Endodermal cell (in vitro differentiated cells): ENCODE data around the gene PSD. TPM values are rescaled to one million over a fixed set of nuclear protein-coding genes. Genes with fewer than 3 reads are reported as not detected.

Experiments used
- DNase-seq: peaks from one replicate; pipeline ENCODE4 v3.0.0-alpha.2; 2017
- H3K27ac ChIP-seq: 2 replicates; pipeline ENCODE4 v1.5.1; 2013; ENCODE audit warnings: mild to moderate bottlenecking, low read depth, low read length, moderate library complexity
- H3K27me3 ChIP-seq: 2 replicates; pipeline ENCODE4 v1.6.1; 2013; ENCODE audit warnings: mild to moderate bottlenecking, low read length, moderate library complexity; ENCODE audit not compliant: insufficient read depth, control insufficient read depth, poor library complexity, severe bottlenecking
- H3K36me3 ChIP-seq: 2 replicates; pipeline ENCODE4 v1.7.0; 2013; ENCODE audit warnings: mild to moderate bottlenecking, low read length, moderate library complexity; ENCODE audit not compliant: control insufficient read depth, insufficient read depth
- H3K4me1 ChIP-seq: one replicate; pipeline ENCODE4 v1.7.0; 2013; ENCODE audit warnings: low read length; ENCODE audit not compliant: control insufficient read depth, insufficient read depth
- H3K4me3 ChIP-seq: 2 replicates; pipeline ENCODE4 v1.5.1; 2013; ENCODE audit warnings: mild to moderate bottlenecking, low read length, moderate library complexity
- H3K9ac ChIP-seq: 2 replicates; pipeline ENCODE4 v1.6.1; 2013; ENCODE audit warnings: mild to moderate bottlenecking, low read length, moderate library complexity; ENCODE audit not compliant: poor library complexity, severe bottlenecking; ENCODE audit errors: extremely low read depth
- H3K9me3 ChIP-seq: 2 replicates; pipeline ENCODE4 v1.6.1; 2013; ENCODE audit warnings: mild to moderate bottlenecking, low read length, moderate library complexity; ENCODE audit not compliant: control insufficient read depth
- H3K27ac Mint-ChIP-seq: 2 replicates; pipeline ENCODE4 v1.8.0; 2020; ENCODE audit warnings: mixed read lengths
- H3K27me3 Mint-ChIP-seq: 2 replicates; pipeline ENCODE4 v1.8.0; 2021; ENCODE audit warnings: mild to moderate bottlenecking, mixed read lengths; ENCODE audit not compliant: insufficient read depth
- H3K36me3 Mint-ChIP-seq: 2 replicates; pipeline ENCODE4 v1.8.0; 2020; ENCODE audit warnings: low read depth, mixed read lengths
- H3K4me1 Mint-ChIP-seq: 2 replicates; pipeline ENCODE4 v1.8.0; 2020; ENCODE audit warnings: mixed read lengths
- H3K4me3 Mint-ChIP-seq: 2 replicates; pipeline ENCODE4 v1.8.0; 2020; ENCODE audit warnings: mild to moderate bottlenecking, moderate library complexity, mixed read lengths
- H3K9me3 Mint-ChIP-seq: 2 replicates; pipeline ENCODE4 v1.8.0; 2020; ENCODE audit warnings: mild to moderate bottlenecking, mixed read lengths
- CTCF ChIP-seq: fragments of 200-600 bp; sonication (generic); conservative IDR thresholded peaks from 2 replicates; pipeline ENCODE4 v1.5.0; 2021; ENCODE audit warnings: antibody characterized with exemption, mild to moderate bottlenecking
- WGBS, 2 experiments: methylation state at CpG; one replicate each; pipeline versions ENCODE4 v1.1.5 to v1.1.7; 2013; ENCODE audit warnings: missing lambda C conversion rate in 2 of 2, mixed read lengths in 1 of 2; ENCODE audit not compliant: insufficient coverage in 1 of 2, insufficient read length in 1 of 2; 5-methylcytosine and 5-hydroxymethylcytosine counted together
- total RNA-seq, 2 donors: library from RNA; stranded (reverse); fragmentation: NEBNext Ultra II Directional in 1 of 2; extraction: Animal tissue kit (Norgen Biotek cat#: 25700) in 1 of 2; gene quantifications; 2 replicates in 1 of 2; 3 replicates in 1 of 2; pipeline ENCODE4 v1.2.1, GENCODE V29; 2021

PSD gene
- total RNA-seq, 2 donors from 2014 or later: 2.8 to 8.3 TPM

DNA sequence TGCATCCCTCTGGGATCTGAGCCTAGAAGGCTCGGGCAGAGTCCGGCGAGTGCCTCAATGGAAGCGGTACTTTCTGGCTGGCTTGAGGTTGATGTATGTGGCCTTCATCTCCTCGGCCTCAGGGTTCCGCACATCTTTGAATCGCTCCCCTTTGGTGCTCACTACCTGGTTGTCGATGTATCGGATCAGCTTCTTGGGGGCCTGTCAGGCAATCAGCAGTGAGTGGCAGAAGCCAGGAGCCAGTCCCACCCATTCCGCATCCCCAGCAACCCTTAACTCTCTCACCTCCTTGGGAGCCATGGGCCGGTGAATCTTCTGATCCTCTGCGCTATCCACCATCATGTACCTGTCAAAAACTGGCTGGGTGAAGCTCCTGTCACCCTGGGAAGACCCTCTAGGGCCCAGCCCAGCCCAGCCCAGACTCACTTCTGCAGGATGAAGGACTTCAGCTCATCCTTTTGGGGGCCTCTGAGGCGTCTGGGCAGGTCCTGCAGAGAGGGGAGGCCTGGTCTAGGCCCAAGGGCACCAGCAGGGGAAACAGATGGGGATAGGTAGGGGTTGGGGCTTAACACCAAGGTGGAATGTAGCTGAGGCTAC is 4.9 kb upstream of the PSD start:
- Mint-ChIP-seq H3K4me3 (no peak overlapping the region), H3K9me3 (no peaks in the 10 kb centered on the region), H3K4me1 (peaks cover 9% of the 10 kb centered on the region), H3K27ac (no peak overlapping the region), H3K36me3 (peaks cover 15% of the 10 kb centered on the region), H3K27me3 (peaks cover 7% of the 10 kb centered on the region)
- Histone ChIP-seq H3K4me1 (peaks cover 10% of the 10 kb centered on the region), H3K36me3 (peaks cover 16% of the 10 kb centered on the region), H3K4me3 (no peak overlapping the region), H3K9me3 (no peaks in the 10 kb centered on the region), H3K27me3 (peaks cover under 1% of the 10 kb centered on the region), H3K27ac (no peak overlapping the region), H3K9ac (no peak overlapping the region)
- WGBS, 2 experiments: 93 to 96% methylated on average over 4 to 13 of the region's 13 CpGs
- DNase-seq: no peak
- TF ChIP-seq CTCF: no peak

DNA sequence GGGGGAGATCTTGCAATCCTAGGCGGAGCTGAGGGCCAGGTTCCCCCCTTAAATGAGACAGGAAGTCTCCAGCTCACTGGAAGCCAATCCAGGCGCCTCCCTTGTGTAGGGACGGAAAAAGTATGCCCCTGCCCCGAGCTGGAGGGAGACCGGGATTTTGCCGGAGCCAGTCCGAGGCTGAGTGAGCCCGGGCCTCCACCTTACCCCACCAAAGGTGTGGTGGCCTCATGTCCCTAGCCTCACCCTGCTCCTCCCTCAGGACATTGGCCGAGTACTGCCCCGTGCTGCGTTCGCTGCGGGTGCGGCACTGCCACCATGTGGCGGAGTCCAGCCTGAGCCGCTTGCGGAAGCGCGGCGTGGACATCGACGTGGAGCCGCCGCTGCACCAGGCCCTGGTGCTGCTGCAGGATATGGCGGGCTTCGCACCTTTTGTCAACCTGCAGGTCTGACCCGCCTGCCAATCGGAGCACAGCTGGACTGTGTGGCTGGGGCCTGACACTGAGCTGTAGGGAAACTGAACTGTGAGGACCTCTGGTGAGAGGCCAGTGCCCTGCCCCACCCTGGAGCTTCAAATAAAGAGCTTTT is 4.1 kb upstream of the PSD start:
- Mint-ChIP-seq H3K4me3 (peak overlapping the region; percentile 88), H3K27me3 (peaks cover 15% of the 10 kb centered on the region), H3K36me3 (peaks cover 15% of the 10 kb centered on the region), H3K27ac (no peak overlapping the region), H3K4me1 (peaks cover 15% of the 10 kb centered on the region), H3K9me3 (no peaks in the 10 kb centered on the region)
- Histone ChIP-seq H3K36me3 (peaks cover 16% of the 10 kb centered on the region), H3K9me3 (no peaks in the 10 kb centered on the region), H3K27me3 (peaks cover 9% of the 10 kb centered on the region), H3K4me3 (peak overlapping the region; percentile 94), H3K4me1 (peaks cover 10% of the 10 kb centered on the region), H3K9ac (no peak overlapping the region), H3K27ac (no peak overlapping the region)
- WGBS, 2 experiments: 22 to 29% methylated on average over 17 to 28 of the region's 28 CpGs
- peak; percentile 88 for TF ChIP-seq CTCF
- peak; percentile 93 for DNase-seq

- no peak for TF ChIP-seq CTCF
- Histone ChIP-seq H3K4me1 (peaks cover 10% of the 10 kb centered on the region), H3K27me3 (peaks cover 14% of the 10 kb centered on the region), H3K9ac (no peak overlapping the region), H3K9me3 (no peaks in the 10 kb centered on the region), H3K4me3 (peak overlapping the region; percentile 94), H3K36me3 (peaks cover 16% of the 10 kb centered on the region), H3K27ac (no peak overlapping the region)
- H3K4me3 Mint-ChIP-seq: peak overlapping the region; percentile 88
- peaks cover 15% of the 10 kb centered on the region for H3K27me3 Mint-ChIP-seq
- DNase-seq: peak; percentile 82
- H3K27ac Mint-ChIP-seq: no peak overlapping the region
- peaks cover 15% of the 10 kb centered on the region for H3K36me3 Mint-ChIP-seq
- no peaks in the 10 kb centered on the region for H3K9me3 Mint-ChIP-seq
- peaks cover 15% of the 10 kb centered on the region for H3K4me1 Mint-ChIP-seq
- 1 to 4% methylated on average over 26 to 62 of the region's 62 CpGs for WGBS, 2 experiments
These were observed 3.4 kb upstream of the PSD start for GRCh38 chr10:102421757-102422512.
